K562 (cell line): ENCODE data around the gene TMC4. TPM values are rescaled to one million over a fixed set of nuclear protein-coding genes. Genes with fewer than 3 reads are reported as not detected.

ENCODE experiments used
- ERF ChIP-seq: fragments of 450-650 bp; formaldehyde crosslinking; IDR thresholded peaks from 2 replicates; pipeline ENCODE4 v1.4.0; 2020; ENCODE audit warnings: mild to moderate bottlenecking, mixed read lengths
- HNRNPLL ChIP-seq: fragments of 200-400 bp; formaldehyde crosslinking; IDR thresholded peaks from 2 replicates; pipeline ENCODE4 v1.6.1; 2017; ENCODE audit warnings: low read length, low read depth, mild to moderate bottlenecking; ENCODE audit not compliant: poor library complexity, severe bottlenecking
- HNRNPUL1 ChIP-seq: fragments of 200-400 bp; formaldehyde crosslinking; IDR thresholded peaks from 2 replicates; pipeline ENCODE4 v1.6.1; 2017; ENCODE audit warnings: low read length
- RBM15 ChIP-seq: fragments of 200-400 bp; formaldehyde crosslinking; IDR thresholded peaks from 2 replicates; pipeline ENCODE4 v1.6.1; 2018; ENCODE audit warnings: mild to moderate bottlenecking, low read length, moderate library complexity; ENCODE audit not compliant: insufficient read depth
- RNF2 ChIP-seq: sonication (generic); IDR thresholded peaks from 2 replicates; pipeline ENCODE4 v1.6.1; 2016
- ZKSCAN3 ChIP-seq: fragments of 250-450 bp; sonication (Bioruptor Pico); IDR thresholded peaks from 2 replicates; pipeline ENCODE4 v1.4.0; 2020
- ZNF766 ChIP-seq: fragments of 200-800 bp; sonication (Bioruptor generic); conservative IDR thresholded peaks from 2 replicates; pipeline ENCODE4 v1.6.1; 2016; ENCODE audit warnings: missing genetic modification characterization, missing compliant biosample characterization
- polyA plus RNA-seq, 8 experiments: library from polyadenylated mRNA; depleted of rRNA in 4 of 8; stranded (reverse) in 5 of 8; unstranded in 3 of 8; fragments of >200 nt; fragmentation: Nextera tagmentation in 2 of 8; fragmentation: Illumina TruSeq in 1 of 8; extraction: Ambion mirVana in 2 of 8; extraction: Trizol in 1 of 8; gene quantifications; 2 replicates each; pipeline versions ENCODE4 v1.2.1 to v1.2.3, GENCODE V29; 2011 to 2014; ENCODE audit warnings: inconsistent platforms in 1 of 8, missing spikeins in 1 of 8
- total RNA-seq, 7 experiments: library from RNA; depleted of rRNA in 6 of 7; stranded (reverse); fragments of >200 nt in 6 of 7; fragmentation: Illumina TruSeq in 2 of 7; extraction: Trizol in 2 of 7; gene quantifications; 2 replicates each; pipeline versions ENCODE4 v1.2.1 to v1.2.3, GENCODE V29; 2011 to 2021; ENCODE audit warnings: low replicate concordance in 1 of 7
- TF ChIP-seq, protein P1 (sequence below): IDR thresholded peaks from 2 replicates; pipeline ENCODE4 v1.6.1; 2011; ENCODE audit warnings: borderline replicate concordance, low read depth, mild to moderate bottlenecking, moderate library complexity, low read length; ENCODE audit not compliant: insufficient read depth, poor library complexity, severe bottlenecking
- TF ChIP-seq, protein P2 (sequence below): fragments of 250-450 bp; sonication (Bioruptor Pico); IDR thresholded peaks from 2 replicates; pipeline ENCODE4 v1.9.0; 2021; ENCODE audit warnings: mild to moderate bottlenecking
- TF ChIP-seq, protein P3 (sequence below): fragments of 150-350 bp; IDR thresholded peaks from 2 replicates; pipeline ENCODE4 v1.6.1; 2014; ENCODE audit warnings: low read depth, mild to moderate bottlenecking, low read length, borderline replicate concordance
- TF ChIP-seq, protein P4 (sequence below): sonication (generic); formaldehyde crosslinking; IDR thresholded peaks from 2 replicates; pipeline ENCODE4 v1.9.0; 2022; ENCODE audit warnings: mild to moderate bottlenecking, missing genetic modification reagents
- TF ChIP-seq, protein P5 (sequence below), 2 experiments: fragments of 450-650 bp in 1 of 2; sonication (generic) in 1 of 2; formaldehyde crosslinking; conservative IDR thresholded peaks; 2 replicates each; pipeline versions ENCODE4 v1.4.0 to v1.8.1; 2020 to 2022; ENCODE audit warnings: mild to moderate bottlenecking in 1 of 2, missing genetic modification reagents in 1 of 2

The TMC4 gene
- total and polyA plus RNA-seq, 9 of the 15 experiments (the other 6 are each of a cell fraction or from before 2014, with no cell fraction given): 0.12 to 0.79 (median 0.36) TPM; not detected in 2

DNA sequence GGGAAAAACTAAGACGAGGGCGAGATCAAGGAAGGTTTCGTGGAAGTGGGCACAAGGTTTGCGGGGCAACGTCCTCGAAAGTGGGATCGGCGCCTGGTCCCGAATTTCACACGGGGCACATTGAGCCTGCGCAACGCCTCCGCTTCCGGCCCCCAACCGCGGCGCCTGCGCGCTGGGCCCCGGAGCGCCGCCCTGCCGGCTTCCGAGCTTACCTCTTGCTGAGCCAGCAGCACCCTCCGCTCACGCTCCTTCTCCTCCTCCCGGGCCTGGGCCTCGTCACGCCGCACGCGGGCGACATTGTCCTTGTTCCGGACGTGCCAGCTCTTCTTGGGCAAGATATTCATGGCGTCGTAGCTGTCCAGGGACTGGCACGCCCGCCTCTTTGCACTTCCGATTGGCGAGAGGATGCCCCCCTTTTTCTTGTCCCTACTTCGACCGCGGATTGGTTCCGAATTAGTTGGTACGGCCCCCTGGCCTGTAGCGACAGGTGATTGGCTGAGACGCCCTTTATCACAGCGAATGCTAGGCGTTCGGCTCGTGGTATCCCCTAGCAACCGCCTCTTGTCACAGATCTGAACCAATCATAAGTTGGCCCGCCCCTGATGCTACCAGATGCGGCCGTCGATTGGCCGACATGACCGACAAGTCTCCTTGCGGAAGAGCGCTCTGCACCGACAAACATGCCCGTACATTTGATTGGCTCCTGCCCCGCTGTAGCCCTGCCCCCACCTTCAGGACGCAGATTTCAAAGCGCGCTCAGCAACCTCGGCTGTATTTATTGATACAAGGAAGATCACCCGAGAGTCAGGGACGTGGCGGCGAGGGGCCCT, 13.4 kb downstream of the TMC4 start, which contains the start of gene LENG1 (continued):
- TF ChIP-seq, protein P1, sequence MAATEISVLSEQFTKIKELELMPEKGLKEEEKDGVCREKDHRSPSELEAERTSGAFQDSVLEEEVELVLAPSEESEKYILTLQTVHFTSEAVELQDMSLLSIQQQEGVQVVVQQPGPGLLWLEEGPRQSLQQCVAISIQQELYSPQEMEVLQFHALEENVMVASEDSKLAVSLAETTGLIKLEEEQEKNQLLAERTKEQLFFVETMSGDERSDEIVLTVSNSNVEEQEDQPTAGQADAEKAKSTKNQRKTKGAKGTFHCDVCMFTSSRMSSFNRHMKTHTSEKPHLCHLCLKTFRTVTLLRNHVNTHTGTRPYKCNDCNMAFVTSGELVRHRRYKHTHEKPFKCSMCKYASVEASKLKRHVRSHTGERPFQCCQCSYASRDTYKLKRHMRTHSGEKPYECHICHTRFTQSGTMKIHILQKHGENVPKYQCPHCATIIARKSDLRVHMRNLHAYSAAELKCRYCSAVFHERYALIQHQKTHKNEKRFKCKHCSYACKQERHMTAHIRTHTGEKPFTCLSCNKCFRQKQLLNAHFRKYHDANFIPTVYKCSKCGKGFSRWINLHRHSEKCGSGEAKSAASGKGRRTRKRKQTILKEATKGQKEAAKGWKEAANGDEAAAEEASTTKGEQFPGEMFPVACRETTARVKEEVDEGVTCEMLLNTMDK: peak; percentile 85
- TF ChIP-seq RBM15 (no peak), ERF (CRISPR knock-in tag) (peak; percentile 81; the same call in 1 of the 2 replicates), ZNF766 (CRISPR knock-in tag) (peak; percentile 60; the same call in 1 of the 2 replicates), HNRNPUL1 (no peak), RNF2 (0 out of 2 replicates have a peak, but pooled peaks have one; percentile 58), ZKSCAN3 (CRISPR knock-in tag) (no peak), HNRNPLL (peak; percentile 36)
- TF ChIP-seq, protein P2, sequence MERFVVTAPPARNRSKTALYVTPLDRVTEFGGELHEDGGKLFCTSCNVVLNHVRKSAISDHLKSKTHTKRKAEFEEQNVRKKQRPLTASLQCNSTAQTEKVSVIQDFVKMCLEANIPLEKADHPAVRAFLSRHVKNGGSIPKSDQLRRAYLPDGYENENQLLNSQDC (CRISPR knock-in tag): no peak
- TF ChIP-seq, protein P3, sequence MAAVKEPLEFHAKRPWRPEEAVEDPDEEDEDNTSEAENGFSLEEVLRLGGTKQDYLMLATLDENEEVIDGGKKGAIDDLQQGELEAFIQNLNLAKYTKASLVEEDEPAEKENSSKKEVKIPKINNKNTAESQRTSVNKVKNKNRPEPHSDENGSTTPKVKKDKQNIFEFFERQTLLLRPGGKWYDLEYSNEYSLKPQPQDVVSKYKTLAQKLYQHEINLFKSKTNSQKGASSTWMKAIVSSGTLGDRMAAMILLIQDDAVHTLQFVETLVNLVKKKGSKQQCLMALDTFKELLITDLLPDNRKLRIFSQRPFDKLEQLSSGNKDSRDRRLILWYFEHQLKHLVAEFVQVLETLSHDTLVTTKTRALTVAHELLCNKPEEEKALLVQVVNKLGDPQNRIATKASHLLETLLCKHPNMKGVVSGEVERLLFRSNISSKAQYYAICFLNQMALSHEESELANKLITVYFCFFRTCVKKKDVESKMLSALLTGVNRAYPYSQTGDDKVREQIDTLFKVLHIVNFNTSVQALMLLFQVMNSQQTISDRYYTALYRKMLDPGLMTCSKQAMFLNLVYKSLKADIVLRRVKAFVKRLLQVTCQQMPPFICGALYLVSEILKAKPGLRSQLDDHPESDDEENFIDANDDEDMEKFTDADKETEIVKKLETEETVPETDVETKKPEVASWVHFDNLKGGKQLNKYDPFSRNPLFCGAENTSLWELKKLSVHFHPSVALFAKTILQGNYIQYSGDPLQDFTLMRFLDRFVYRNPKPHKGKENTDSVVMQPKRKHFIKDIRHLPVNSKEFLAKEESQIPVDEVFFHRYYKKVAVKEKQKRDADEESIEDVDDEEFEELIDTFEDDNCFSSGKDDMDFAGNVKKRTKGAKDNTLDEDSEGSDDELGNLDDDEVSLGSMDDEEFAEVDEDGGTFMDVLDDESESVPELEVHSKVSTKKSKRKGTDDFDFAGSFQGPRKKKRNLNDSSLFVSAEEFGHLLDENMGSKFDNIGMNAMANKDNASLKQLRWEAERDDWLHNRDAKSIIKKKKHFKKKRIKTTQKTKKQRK: peak; percentile 91
- TF ChIP-seq, protein P4, sequence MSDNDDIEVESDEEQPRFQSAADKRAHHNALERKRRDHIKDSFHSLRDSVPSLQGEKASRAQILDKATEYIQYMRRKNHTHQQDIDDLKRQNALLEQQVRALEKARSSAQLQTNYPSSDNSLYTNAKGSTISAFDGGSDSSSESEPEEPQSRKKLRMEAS (CRISPR knock-in tag): peak; percentile 71
- TF ChIP-seq, protein P5, sequence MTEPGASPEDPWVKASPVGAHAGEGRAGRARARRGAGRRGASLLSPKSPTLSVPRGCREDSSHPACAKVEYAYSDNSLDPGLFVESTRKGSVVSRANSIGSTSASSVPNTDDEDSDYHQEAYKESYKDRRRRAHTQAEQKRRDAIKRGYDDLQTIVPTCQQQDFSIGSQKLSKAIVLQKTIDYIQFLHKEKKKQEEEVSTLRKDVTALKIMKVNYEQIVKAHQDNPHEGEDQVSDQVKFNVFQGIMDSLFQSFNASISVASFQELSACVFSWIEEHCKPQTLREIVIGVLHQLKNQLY (CRISPR knock-in tag; conservative IDR thresholded peaks at IDR 0.05): 0 out of 4 replicates have a peak, but pooled peaks of 1 of the 2 experiments have one; percentile 32
